ENCODE measurements around the gene TRIM47.
A peak's percentile ranks its signal among the peaks of the same experiment; 100 is the strongest.
"Not testable (repeated sequence)": the region's sequence is repeated elsewhere in the genome, so short reads cannot be mapped to it uniquely, and the experiment has no call there.

TRIM47 gene

GRCh38 chr17:75872434-75873351, 5.7 kb downstream of the TRIM47 start:
- no peak for FAIRE-seq
- DNase-seq (ENCODE audit: insufficient read length, low spot score), result peak; percentile 64

- not testable (repeated sequence) for FAIRE-seq; DNase-seq (ENCODE audit: insufficient read length, low spot score)
Observed at GRCh38 chr17:75870228-75870627, 8.2 kb downstream of the TRIM47 start.

GRCh38 chr17:75869282-75870141, 8.9 kb downstream of the TRIM47 start:
- FAIRE-seq, result no peak

GRCh38 chr17:75868730-75869281, 9.6 kb downstream of the TRIM47 start:
- DNase-seq (ENCODE audit: insufficient read length, low spot score); FAIRE-seq: not testable (repeated sequence)

More at GRCh38 chr17:75869282-75870141, 8.9 kb downstream of the TRIM47 start:
- DNase-seq (ENCODE audit: insufficient read length, low spot score), result no peak

- DNase-seq (ENCODE audit: insufficient read length, low spot score); FAIRE-seq: not testable (repeated sequence)
Observed at GRCh38 chr17:75865404-75866188, 12.8 kb downstream of the TRIM47 start.

- DNase-seq (ENCODE audit: insufficient read length, low spot score); FAIRE-seq: not testable (repeated sequence)
Observed at GRCh38 chr17:75864887-75865286, 13.5 kb downstream of the TRIM47 start.

- DNase-seq (ENCODE audit: insufficient read length, low spot score) (no peak), FAIRE-seq (no peak)
Observed at GRCh38 chr17:75864448-75864871, 13.9 kb downstream of the TRIM47 start.

- no peak for DNase-seq (ENCODE audit: insufficient read length, low spot score)
- no peak for FAIRE-seq
Observed at GRCh38 chr17:75861927-75862317, 16.5 kb downstream of the TRIM47 start.

GRCh38 chr17:75859358-75859757, 19.0 kb downstream of the TRIM47 start:
- not testable (repeated sequence) for FAIRE-seq

GRCh38 chr17:75856062-75856756, 22.2 kb downstream of the TRIM47 start:
- FAIRE-seq (no peak), DNase-seq (ENCODE audit: insufficient read length, low spot score) (peak; percentile 71)

More at GRCh38 chr17:75859358-75859757, 19.0 kb downstream of the TRIM47 start:
- DNase-seq (ENCODE audit: insufficient read length, low spot score), result not testable (repeated sequence)

- peak; percentile 100 for DNase-seq (ENCODE audit: insufficient read length, low spot score)
- peak; percentile 97 for FAIRE-seq
Observed at GRCh38 chr17:75855310-75856061, 22.9 kb downstream of the TRIM47 start, which contains the start of gene WBP2. Gene WBP2 (minus strand): TSS chr17:75855335. CDS start chr17:75855297, 38 bp downstream.

- FAIRE-seq (no peak), DNase-seq (ENCODE audit: insufficient read length, low spot score) (peak; percentile 45)
Observed at GRCh38 chr17:75854881-75855309, 23.5 kb downstream of the TRIM47 start.

GRCh38 chr17:75854101-75854748, 24.2 kb downstream of the TRIM47 start:
- DNase-seq (ENCODE audit: insufficient read length, low spot score), result peak; percentile 77
- FAIRE-seq, result no peak

- FAIRE-seq, result no peak
Observed at GRCh38 chr17:75853433-75853832, 24.9 kb downstream of the TRIM47 start.

GRCh38 chr17:75851693-75851991, 26.7 kb downstream of the TRIM47 start:
- not testable (repeated sequence) for DNase-seq (ENCODE audit: insufficient read length, low spot score); FAIRE-seq

More at GRCh38 chr17:75853433-75853832, 24.9 kb downstream of the TRIM47 start:
- DNase-seq (ENCODE audit: insufficient read length, low spot score), result no peak

- no peak for FAIRE-seq
- DNase-seq (ENCODE audit: insufficient read length, low spot score), result no peak
Observed at GRCh38 chr17:75850928-75851692, 27.3 kb downstream of the TRIM47 start.

GRCh38 chr17:75849724-75850123, 28.7 kb downstream of the TRIM47 start:
- no peak for FAIRE-seq
- no peak for DNase-seq (ENCODE audit: insufficient read length, low spot score)

Data from HTR-8/SVneo (cell line).